ENCODE results near the gene DDX1. TPM values are rescaled to one million over a fixed set of nuclear protein-coding genes. Genes with fewer than 3 reads are reported as not detected.

Gene DDX1
- total and polyA plus RNA-seq, 2 experiments from 2014 or later: 37.5 to 109 TPM

DNA sequence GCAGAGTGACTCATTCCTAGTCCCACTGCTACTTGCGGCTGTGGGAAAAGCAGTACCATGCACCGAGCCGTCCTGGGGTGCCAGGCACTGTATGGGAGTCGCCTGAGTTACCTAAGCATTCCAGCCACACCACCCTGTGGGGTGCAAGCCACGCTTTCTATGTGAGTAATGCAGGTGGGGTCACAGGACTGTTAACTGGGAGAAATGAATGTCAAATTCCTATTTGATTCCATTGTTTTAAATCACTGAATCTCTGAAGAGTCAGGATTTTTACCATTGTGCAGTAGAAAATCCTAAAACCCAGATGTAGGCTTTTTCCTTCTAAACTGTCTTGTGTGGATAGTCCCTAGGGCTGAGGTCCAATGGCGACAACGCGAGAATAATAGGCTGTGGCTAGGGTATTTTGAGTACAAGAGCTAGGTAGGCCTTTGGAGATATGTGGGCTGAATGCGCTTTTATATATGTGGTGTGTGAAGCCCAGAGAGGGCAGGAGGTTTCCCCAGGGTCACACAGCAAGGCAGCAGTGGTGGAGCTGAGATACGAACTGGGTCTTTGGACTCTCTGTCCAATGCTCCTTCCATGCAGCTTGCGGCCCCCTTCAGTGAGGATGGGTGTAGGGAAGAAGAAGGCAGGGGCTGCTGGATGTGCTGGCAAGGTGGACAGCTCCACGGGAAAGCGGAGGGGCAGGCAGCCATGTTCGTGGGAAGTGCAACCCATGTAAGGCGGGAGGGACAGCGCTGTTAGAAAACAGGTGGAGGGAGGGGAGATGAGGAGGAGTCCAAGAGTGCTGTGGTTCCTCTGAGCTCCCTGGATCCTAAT, 83.2 kb downstream of the DDX1 start:
- Histone ChIP-seq H3K4me1 (ENCODE audit: low read depth) (peaks cover 8% of the 10 kb centered on the region), H3K4me3 (no peak overlapping the region), H3K27me3 (no peaks in the 10 kb centered on the region), H3K9me3 (ENCODE audit: low read depth) (no peaks in the 10 kb centered on the region), H3K27ac (no peak overlapping the region), H3K36me3 (no peaks in the 10 kb centered on the region)
- no peak for TF ChIP-seq CTCF (IDR thresholded peaks at IDR 0.05; ENCODE audit: low read depth, low read length)
- peak in 1 of 2 donors; percentile 31 for DNase-seq (ENCODE audit: low read depth in 1 of 2, low spot score in 1 of 2)

GRCh38 chr2:15675456-15676195, 84.0 kb downstream of the DDX1 start:
- no peaks in the 10 kb centered on the region for H3K36me3 ChIP-seq
- H3K4me1 ChIP-seq (ENCODE audit: low read depth): peaks cover 8% of the 10 kb centered on the region

GRCh38 chr2:15677141-15677843, 85.6 kb downstream of the DDX1 start:
- DNase-seq (ENCODE audit: low read depth in 1 of 2, low spot score in 1 of 2): peak; percentile 41 to 42
- H3K36me3 ChIP-seq: no peaks in the 10 kb centered on the region
- peak overlapping the region; percentile 74 for H3K27ac ChIP-seq
- H3K4me1 ChIP-seq (ENCODE audit: low read depth): peaks cover 8% of the 10 kb centered on the region
- no peaks in the 10 kb centered on the region for H3K9me3 ChIP-seq (ENCODE audit: low read depth)
- TF ChIP-seq CTCF (IDR thresholded peaks at IDR 0.05; ENCODE audit: low read depth, low read length): no peak
- H3K4me3 ChIP-seq: no peak overlapping the region
- no peaks in the 10 kb centered on the region for H3K27me3 ChIP-seq

More at GRCh38 chr2:15675456-15676195, 84.0 kb downstream of the DDX1 start:
- H3K27me3 ChIP-seq: no peaks in the 10 kb centered on the region
- H3K9me3 ChIP-seq (ENCODE audit: low read depth): no peaks in the 10 kb centered on the region
- TF ChIP-seq CTCF (IDR thresholded peaks at IDR 0.05; ENCODE audit: low read depth, low read length): no peak
- H3K4me3 ChIP-seq: no peak overlapping the region
- peak in 1 of 2 donors; percentile 29 for DNase-seq (ENCODE audit: low read depth in 1 of 2, low spot score in 1 of 2)
- no peak overlapping the region for H3K27ac ChIP-seq

DNA sequence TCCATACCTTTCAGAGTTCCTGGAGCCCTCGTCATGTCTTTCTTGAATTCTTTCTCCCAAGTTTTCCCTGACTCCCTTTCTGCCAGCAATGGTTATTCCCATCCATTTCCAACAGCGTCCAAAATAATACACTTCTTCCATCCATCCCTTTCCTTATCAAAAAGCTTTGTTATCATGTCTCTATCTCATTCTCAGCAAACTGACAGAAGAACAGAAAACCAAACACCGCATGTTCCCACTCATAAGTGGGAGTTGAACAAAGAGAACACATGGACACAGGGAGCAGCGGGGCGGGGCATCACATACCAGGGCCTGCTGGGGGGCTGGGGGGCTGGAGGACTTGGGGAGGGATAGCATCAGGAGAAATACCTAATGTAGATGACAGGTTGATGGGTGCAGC, 86.7 kb downstream of the DDX1 start:
- Histone ChIP-seq H3K4me3 (no peak overlapping the region), H3K27me3 (no peaks in the 10 kb centered on the region), H3K36me3 (no peaks in the 10 kb centered on the region), H3K9me3 (ENCODE audit: low read depth) (no peaks in the 10 kb centered on the region), H3K27ac (no peak overlapping the region), H3K4me1 (ENCODE audit: low read depth) (peaks cover 6% of the 10 kb centered on the region)
- no peak for DNase-seq (ENCODE audit: low read depth in 1 of 2, low spot score in 1 of 2)
- no peak for TF ChIP-seq CTCF (IDR thresholded peaks at IDR 0.05; ENCODE audit: low read depth, low read length)

DNA sequence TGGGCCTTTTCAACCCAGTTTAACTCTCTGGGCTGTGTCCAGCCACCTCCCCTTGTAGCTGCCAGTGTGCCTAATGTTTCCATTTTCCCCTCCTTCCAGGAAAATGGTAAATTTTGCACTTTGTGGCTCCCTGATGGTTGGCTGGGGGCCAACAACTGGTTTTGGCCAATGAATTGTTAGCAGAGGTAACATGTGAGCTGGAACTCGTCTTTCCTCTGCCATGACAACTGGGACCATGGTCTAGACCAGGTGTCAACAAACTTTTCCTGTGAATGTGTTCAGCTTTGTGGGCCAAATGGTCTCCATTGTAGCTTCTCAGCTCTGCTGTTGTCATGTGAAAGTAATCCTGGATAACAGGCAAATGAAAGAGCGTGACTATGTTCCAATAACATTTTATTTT, 87.2 kb downstream of the DDX1 start:
- TF ChIP-seq CTCF (IDR thresholded peaks at IDR 0.05; ENCODE audit: low read depth, low read length): no peak
- H3K27me3 ChIP-seq: no peaks in the 10 kb centered on the region
- no peaks in the 10 kb centered on the region for H3K9me3 ChIP-seq (ENCODE audit: low read depth)
- no peak for DNase-seq (ENCODE audit: low read depth in 1 of 2, low spot score in 1 of 2)
- H3K4me1 ChIP-seq (ENCODE audit: low read depth): no peaks in the 10 kb centered on the region
- H3K4me3 ChIP-seq: no peak overlapping the region
- no peaks in the 10 kb centered on the region for H3K36me3 ChIP-seq
- H3K27ac ChIP-seq: no peak overlapping the region
